ENCODE data around the gene MAP4K5.

Gene MAP4K5

GRCh38 chr14:50398189-50398580 lies 134.2 kb downstream of the MAP4K5 start:
- DNase-seq: no peak

- peak; percentile 40 to 73 for DNase-seq
These were observed 134.8 kb downstream of the MAP4K5 start for GRCh38 chr14:50397390-50398188.

- DNase-seq: peak in 1 of 2 experiments; percentile 69
These were observed 135.6 kb downstream of the MAP4K5 start, which contains the start of gene CDKL1 for GRCh38 chr14:50396631-50397389. Gene CDKL1, minus strand, starts transcription at chr14:50396881. Its CDS starts 1,013 bp downstream, at chr14:50395868.

- peak in 1 of 2 experiments; percentile 25 for DNase-seq
These were observed 136.9 kb downstream of the MAP4K5 start for GRCh38 chr14:50395448-50395847.

GRCh38 chr14:50394713-50395112 lies 137.7 kb downstream of the MAP4K5 start:
- no peak for DNase-seq

- no peak for DNase-seq
These were observed 142.5 kb downstream of the MAP4K5 start for GRCh38 chr14:50389668-50390441.

GRCh38 chr14:50388256-50388931 lies 144.0 kb downstream of the MAP4K5 start:
- no peak for DNase-seq

GRCh38 chr14:50387548-50387947 lies 144.8 kb downstream of the MAP4K5 start:
- no peak for DNase-seq

- DNase-seq: peak in 1 of 2 experiments; percentile 42
These were observed 148.6 kb downstream of the MAP4K5 start for GRCh38 chr14:50383618-50384225.

GRCh38 chr14:50381823-50382287 lies 150.5 kb downstream of the MAP4K5 start:
- DNase-seq: no peak

- no peak for DNase-seq
These were observed 151.4 kb downstream of the MAP4K5 start for GRCh38 chr14:50381008-50381407.

- DNase-seq: no peak
These were observed 151.9 kb downstream of the MAP4K5 start for GRCh38 chr14:50380455-50380854.

- no peak for DNase-seq
These were observed 152.8 kb downstream of the MAP4K5 start for GRCh38 chr14:50379563-50379962.

- DNase-seq: no peak
These were observed 154.8 kb downstream of the MAP4K5 start for GRCh38 chr14:50377550-50378085.

- no peak for DNase-seq
These were observed 156.6 kb downstream of the MAP4K5 start for GRCh38 chr14:50375760-50376159.

- DNase-seq: no peak
These were observed 158.4 kb downstream of the MAP4K5 start for GRCh38 chr14:50373959-50374358.

- DNase-seq: peak in 1 of 2 experiments; percentile 50
These were observed 160.8 kb downstream of the MAP4K5 start for GRCh38 chr14:50371546-50371945.
